Right atrium auricular region (tissue), 2 donors: Measurements from ENCODE around the gene CUX1. TPM values are rescaled to one million over a fixed set of nuclear protein-coding genes. Genes with fewer than 3 reads are reported as not detected.

Source experiments
- DNase-seq: peaks from one replicate; pipeline ENCODE4 v3.0.0-alpha.2; 2019; ENCODE audit warnings: low spot score
- H3K27ac ChIP-seq, 2 donors: fragments of 200-600 bp; sonication (generic); 1 replicate in 1 of 2; 2 replicates in 1 of 2; pipeline ENCODE4 v1.5.1; 2016 to 2019
- H3K27me3 ChIP-seq, 2 donors: fragments of 200-600 bp; sonication (generic); one replicate each; pipeline versions ENCODE4 v1.5.1 to v1.6.0; 2017 to 2019
- H3K36me3 ChIP-seq: fragments of 200-600 bp; sonication (generic); one replicate; pipeline ENCODE4 v1.5.1; 2016
- H3K4me1 ChIP-seq, 2 donors: fragments of 200-600 bp; sonication (generic); one replicate each; pipeline versions ENCODE4 v1.5.1 to v1.6.0; 2017 to 2019
- H3K4me3 ChIP-seq, 2 donors: fragments of 200-600 bp; sonication (generic); 1 replicate in 1 of 2; 2 replicates in 1 of 2; pipeline ENCODE4 v1.5.1; 2017 to 2019; ENCODE audit warnings: mild to moderate bottlenecking in 1 of 2, moderate library complexity in 1 of 2
- H3K9me3 ChIP-seq, 2 donors: fragments of 200-600 bp; sonication (generic); one replicate each; pipeline ENCODE4 v1.5.1; 2019
- CTCF ChIP-seq, 2 donors: fragments of 200-600 bp; sonication (generic); IDR thresholded peaks; one replicate each; pipeline ENCODE4 v1.5.1; 2019; ENCODE audit warnings: antibody characterized with exemption in 2 of 2
- total RNA-seq, 2 donors: library from RNA; depleted of rRNA; stranded (reverse); fragments of >200 nt; gene quantifications; one replicate each; pipeline ENCODE4 v1.1.0, GENCODE V29; 2016

CUX1 gene
- total RNA-seq, 2 donors from 2014 or later: 71.1 to 94.4 TPM

GRCh38 chr7:102192790-102193189 lies 375.4 kb downstream of the CUX1 start:
- H3K4me1 ChIP-seq: peaks cover 0 to 3% of the 10 kb centered on the region in 2 donors
- H3K36me3 ChIP-seq: peaks cover 79% of the 10 kb centered on the region
- H3K4me3 ChIP-seq: no peak overlapping the region
- no peak overlapping the region for H3K27ac ChIP-seq
- TF ChIP-seq CTCF (IDR thresholded peaks at IDR 0.05): no peak
- no peaks in the 10 kb centered on the region for H3K9me3 ChIP-seq
- H3K27me3 ChIP-seq: no peaks in the 10 kb centered on the region
- DNase-seq: no peak

- no peak for DNase-seq
- TF ChIP-seq CTCF (IDR thresholded peaks at IDR 0.05): no peak
- H3K4me1 ChIP-seq: peaks cover 0 to 3% of the 10 kb centered on the region in 2 donors
- H3K27ac ChIP-seq: no peak overlapping the region
- peaks cover 83% of the 10 kb centered on the region for H3K36me3 ChIP-seq
- H3K9me3 ChIP-seq: no peaks in the 10 kb centered on the region
- no peak overlapping the region for H3K4me3 ChIP-seq
- H3K27me3 ChIP-seq: no peaks in the 10 kb centered on the region
Measured at GRCh38 chr7:102193806-102194205, 376.4 kb downstream of the CUX1 start.

GRCh38 chr7:102195361-102195760 lies 377.9 kb downstream of the CUX1 start:
- Histone ChIP-seq H3K4me3 (no peak overlapping the region), H3K36me3 (peaks cover 86% of the 10 kb centered on the region)

GRCh38 chr7:102196028-102196427 lies 378.6 kb downstream of the CUX1 start:
- Histone ChIP-seq H3K9me3 (no peaks in the 10 kb centered on the region), H3K27me3 (no peaks in the 10 kb centered on the region), H3K4me3 (no peak overlapping the region), H3K27ac (no peak overlapping the region), H3K36me3 (peaks cover 86% of the 10 kb centered on the region), H3K4me1 (no peaks in the 10 kb centered on the region)
- no peak for DNase-seq
- no peak for TF ChIP-seq CTCF (IDR thresholded peaks at IDR 0.05)

More at GRCh38 chr7:102195361-102195760, 377.9 kb downstream of the CUX1 start:
- no peak for TF ChIP-seq CTCF (IDR thresholded peaks at IDR 0.05)
- Histone ChIP-seq H3K9me3 (no peaks in the 10 kb centered on the region), H3K27me3 (no peaks in the 10 kb centered on the region), H3K4me1 (no peaks in the 10 kb centered on the region), H3K27ac (no peak overlapping the region)
- DNase-seq: no peak

- TF ChIP-seq CTCF (IDR thresholded peaks at IDR 0.05): no peak
- peaks cover 86% of the 10 kb centered on the region for H3K36me3 ChIP-seq
- no peaks in the 10 kb centered on the region for H3K27me3 ChIP-seq
- no peak overlapping the region for H3K4me3 ChIP-seq
- H3K9me3 ChIP-seq: no peaks in the 10 kb centered on the region
- DNase-seq: no peak
- H3K27ac ChIP-seq: no peak overlapping the region
- H3K4me1 ChIP-seq: no peaks in the 10 kb centered on the region
Measured at GRCh38 chr7:102197161-102197560, 379.7 kb downstream of the CUX1 start.

- no peak overlapping the region for H3K4me3 ChIP-seq
- H3K27me3 ChIP-seq: no peaks in the 10 kb centered on the region
- H3K27ac ChIP-seq: no peak overlapping the region
- H3K9me3 ChIP-seq: no peaks in the 10 kb centered on the region
- no peak for DNase-seq
- TF ChIP-seq CTCF (IDR thresholded peaks at IDR 0.05): no peak
- H3K36me3 ChIP-seq: peaks cover 85% of the 10 kb centered on the region
- H3K4me1 ChIP-seq: no peaks in the 10 kb centered on the region
Measured at GRCh38 chr7:102197599-102197998, 380.2 kb downstream of the CUX1 start.
